Measurements from ENCODE around the gene SIK1.

DNA sequence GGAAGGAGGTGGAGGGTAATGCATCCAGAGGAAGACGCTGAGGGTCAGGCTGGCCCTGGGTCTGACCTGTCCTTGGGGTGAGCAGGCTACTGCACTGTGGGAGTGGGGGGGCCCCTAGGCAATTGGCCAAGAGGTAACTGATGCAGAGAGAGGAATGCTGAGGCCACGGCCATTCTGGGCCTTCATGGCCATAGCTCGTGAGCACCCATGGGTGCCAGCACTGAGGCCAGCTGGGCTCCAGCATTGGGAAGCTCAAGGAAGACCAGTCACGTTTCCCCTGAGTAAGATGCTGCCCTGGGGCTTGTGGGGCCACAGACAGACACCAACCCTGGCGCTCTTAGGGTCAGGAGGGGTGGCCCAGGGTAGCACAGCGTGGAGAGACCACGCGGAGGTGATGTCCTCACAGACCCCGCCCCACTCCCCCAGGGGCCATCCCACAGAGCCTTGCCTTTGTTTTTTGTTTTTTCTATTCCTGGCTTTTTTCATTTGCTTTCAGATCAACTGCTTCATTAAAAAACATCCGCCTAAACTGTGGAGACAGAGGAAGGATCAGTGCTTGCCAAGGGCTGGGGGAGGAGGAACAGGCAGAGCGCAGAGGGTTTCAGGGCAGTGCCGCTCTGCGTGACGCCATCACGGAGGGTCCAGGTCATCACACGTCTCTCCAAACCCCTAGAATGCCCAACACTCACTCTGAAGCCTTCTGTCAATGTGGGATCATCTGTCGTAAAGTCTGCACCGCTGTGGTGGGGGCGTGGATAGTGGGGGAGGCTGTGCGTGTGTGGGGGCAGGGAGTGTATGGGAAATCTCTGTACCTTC, 61.1 kb downstream of the SIK1 start:
- TF ChIP-seq POLR2AphosphoS5 (IDR thresholded peaks at IDR 0.05; ENCODE audit: low read depth, low read length): no peak
- TF ChIP-seq, protein P1, sequence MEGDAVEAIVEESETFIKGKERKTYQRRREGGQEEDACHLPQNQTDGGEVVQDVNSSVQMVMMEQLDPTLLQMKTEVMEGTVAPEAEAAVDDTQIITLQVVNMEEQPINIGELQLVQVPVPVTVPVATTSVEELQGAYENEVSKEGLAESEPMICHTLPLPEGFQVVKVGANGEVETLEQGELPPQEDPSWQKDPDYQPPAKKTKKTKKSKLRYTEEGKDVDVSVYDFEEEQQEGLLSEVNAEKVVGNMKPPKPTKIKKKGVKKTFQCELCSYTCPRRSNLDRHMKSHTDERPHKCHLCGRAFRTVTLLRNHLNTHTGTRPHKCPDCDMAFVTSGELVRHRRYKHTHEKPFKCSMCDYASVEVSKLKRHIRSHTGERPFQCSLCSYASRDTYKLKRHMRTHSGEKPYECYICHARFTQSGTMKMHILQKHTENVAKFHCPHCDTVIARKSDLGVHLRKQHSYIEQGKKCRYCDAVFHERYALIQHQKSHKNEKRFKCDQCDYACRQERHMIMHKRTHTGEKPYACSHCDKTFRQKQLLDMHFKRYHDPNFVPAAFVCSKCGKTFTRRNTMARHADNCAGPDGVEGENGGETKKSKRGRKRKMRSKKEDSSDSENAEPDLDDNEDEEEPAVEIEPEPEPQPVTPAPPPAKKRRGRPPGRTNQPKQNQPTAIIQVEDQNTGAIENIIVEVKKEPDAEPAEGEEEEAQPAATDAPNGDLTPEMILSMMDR (IDR thresholded peaks at IDR 0.05): no peak
- TF ChIP-seq, protein P2, sequence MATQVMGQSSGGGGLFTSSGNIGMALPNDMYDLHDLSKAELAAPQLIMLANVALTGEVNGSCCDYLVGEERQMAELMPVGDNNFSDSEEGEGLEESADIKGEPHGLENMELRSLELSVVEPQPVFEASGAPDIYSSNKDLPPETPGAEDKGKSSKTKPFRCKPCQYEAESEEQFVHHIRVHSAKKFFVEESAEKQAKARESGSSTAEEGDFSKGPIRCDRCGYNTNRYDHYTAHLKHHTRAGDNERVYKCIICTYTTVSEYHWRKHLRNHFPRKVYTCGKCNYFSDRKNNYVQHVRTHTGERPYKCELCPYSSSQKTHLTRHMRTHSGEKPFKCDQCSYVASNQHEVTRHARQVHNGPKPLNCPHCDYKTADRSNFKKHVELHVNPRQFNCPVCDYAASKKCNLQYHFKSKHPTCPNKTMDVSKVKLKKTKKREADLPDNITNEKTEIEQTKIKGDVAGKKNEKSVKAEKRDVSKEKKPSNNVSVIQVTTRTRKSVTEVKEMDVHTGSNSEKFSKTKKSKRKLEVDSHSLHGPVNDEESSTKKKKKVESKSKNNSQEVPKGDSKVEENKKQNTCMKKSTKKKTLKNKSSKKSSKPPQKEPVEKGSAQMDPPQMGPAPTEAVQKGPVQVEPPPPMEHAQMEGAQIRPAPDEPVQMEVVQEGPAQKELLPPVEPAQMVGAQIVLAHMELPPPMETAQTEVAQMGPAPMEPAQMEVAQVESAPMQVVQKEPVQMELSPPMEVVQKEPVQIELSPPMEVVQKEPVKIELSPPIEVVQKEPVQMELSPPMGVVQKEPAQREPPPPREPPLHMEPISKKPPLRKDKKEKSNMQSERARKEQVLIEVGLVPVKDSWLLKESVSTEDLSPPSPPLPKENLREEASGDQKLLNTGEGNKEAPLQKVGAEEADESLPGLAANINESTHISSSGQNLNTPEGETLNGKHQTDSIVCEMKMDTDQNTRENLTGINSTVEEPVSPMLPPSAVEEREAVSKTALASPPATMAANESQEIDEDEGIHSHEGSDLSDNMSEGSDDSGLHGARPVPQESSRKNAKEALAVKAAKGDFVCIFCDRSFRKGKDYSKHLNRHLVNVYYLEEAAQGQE (IDR thresholded peaks at IDR 0.05; ENCODE audit: insufficient read depth in 1 of 2, low read depth in 2 of 2, low read length in 1 of 2): no peak
